Measurements from ENCODE around the gene TCTN1.

DNA sequence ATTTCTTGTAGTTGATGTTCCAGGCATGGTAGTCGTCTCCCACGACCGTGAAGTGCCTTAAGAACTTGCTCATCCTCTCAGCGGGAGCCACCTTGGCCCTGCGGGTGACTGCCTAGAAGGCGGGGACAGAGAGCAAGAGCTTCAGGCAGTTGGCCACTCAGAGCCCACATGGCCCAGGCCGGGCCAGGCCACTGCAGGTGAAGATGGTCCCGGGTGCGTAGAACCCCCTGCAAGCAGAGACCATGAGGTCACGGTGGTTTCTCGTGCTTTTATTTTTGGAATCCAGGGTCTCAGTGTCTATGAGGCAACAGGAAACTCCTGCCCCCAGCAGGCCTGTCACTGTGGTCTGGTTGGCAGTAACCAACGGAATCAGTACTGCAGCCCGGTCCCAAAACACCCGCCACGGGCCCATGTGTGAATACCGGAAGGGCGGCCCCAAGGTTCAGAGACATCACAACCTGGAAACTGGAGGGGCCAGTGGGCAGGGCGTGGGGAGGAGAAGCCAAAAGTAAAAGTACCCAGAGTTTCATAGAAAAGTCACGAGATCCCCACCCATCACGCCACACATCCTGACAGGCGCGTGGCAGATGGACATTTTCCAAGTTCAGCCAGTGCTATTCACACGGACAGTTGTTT lies 47.5 kb downstream of the TCTN1 start:
- TF ChIP-seq POLR2A (IDR thresholded peaks at IDR 0.05) (no peak), POLR2AphosphoS5 (IDR thresholded peaks at IDR 0.05) (no peak)

Data from prostate gland (tissue), 1 donor.